GM10847 (cell line): ENCODE data around the gene RTN4.

Source experiments
- POLR2A ChIP-seq: IDR thresholded peaks from 2 replicates; pipeline ENCODE4 v1.6.1; 2011; ENCODE audit not compliant: insufficient read length; ENCODE audit errors: extremely low read depth

Gene RTN4

GRCh38 chr2:55080204-55080738 lies 30.0 kb upstream of the RTN4 start:
- TF ChIP-seq POLR2A: no peak

GRCh38 chr2:55078956-55079355 lies 28.7 kb upstream of the RTN4 start:
- no peak for TF ChIP-seq POLR2A

- TF ChIP-seq POLR2A: no peak
Observed at GRCh38 chr2:55076721-55077120, 26.5 kb upstream of the RTN4 start.

- TF ChIP-seq POLR2A: no peak
Observed at GRCh38 chr2:55073000-55073983, 23.0 kb upstream of the RTN4 start.

GRCh38 chr2:55063713-55064323 lies 13.6 kb upstream of the RTN4 start:
- no peak for TF ChIP-seq POLR2A

GRCh38 chr2:55063226-55063625 lies 13.0 kb upstream of the RTN4 start:
- TF ChIP-seq POLR2A: no peak

- TF ChIP-seq POLR2A: no peak
Observed at GRCh38 chr2:55062754-55063153, 12.5 kb upstream of the RTN4 start.

- no peak for TF ChIP-seq POLR2A
Observed at GRCh38 chr2:55061523-55062344, 11.5 kb upstream of the RTN4 start.

- TF ChIP-seq POLR2A: no peak
Observed at GRCh38 chr2:55059793-55060192, 9.5 kb upstream of the RTN4 start.

- TF ChIP-seq POLR2A: no peak
Observed at GRCh38 chr2:55057474-55057873, 7.2 kb upstream of the RTN4 start.

- TF ChIP-seq POLR2A: no peak
Observed at GRCh38 chr2:55056024-55056521, 5.8 kb upstream of the RTN4 start.

GRCh38 chr2:55054106-55054875 lies 4.0 kb upstream of the RTN4 start:
- TF ChIP-seq POLR2A: no peak

- TF ChIP-seq POLR2A: no peak
Observed at GRCh38 chr2:55052129-55053061, 2.1 kb upstream of the RTN4 start.
